Activated naive CD8-positive, alpha-beta T cell treated with anti-CD3 and anti-CD28 coated beads, Interleukin-2, amount 50 U/mL, for 16 hours (primary cell): ENCODE data around the gene TP53I13.

Source experiments
- DNase-seq: peaks from one replicate; pipeline ENCODE4 v3.0.0-alpha.2; 2020; ENCODE audit warnings: low read depth, low spot score

TP53I13 gene

GRCh38 chr17:29593591-29594518 lies 25.4 kb downstream of the TP53I13 start:
- DNase-seq, result no peak

DNA sequence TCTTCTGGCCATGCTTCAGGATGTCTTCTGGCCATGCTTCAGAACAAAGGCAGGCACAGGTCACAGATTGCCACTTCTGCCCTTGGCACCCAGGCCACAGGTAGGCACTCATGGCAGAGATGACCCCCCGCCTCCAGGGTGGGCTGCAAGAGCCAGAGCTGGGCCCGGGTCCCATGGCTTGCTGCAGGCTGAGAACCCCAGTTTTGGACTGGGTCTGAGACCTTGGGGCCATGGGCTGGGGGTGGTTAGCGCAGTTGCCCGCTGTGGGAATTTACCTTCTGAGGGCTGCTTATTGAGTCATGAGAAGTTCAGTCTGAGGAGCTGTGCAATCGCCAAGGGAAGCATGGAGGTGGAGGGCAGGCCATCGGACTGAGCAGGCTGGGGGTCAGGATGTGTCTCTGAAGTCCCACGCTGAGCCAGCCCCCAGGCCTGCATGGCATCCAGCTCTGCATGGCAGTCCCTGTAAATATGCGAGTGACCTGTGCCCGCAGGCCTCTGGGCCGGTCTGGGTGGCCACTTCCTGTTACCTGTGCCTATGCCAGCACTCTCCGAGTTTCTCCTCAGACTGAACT lies 26.1 kb downstream of the TP53I13 start:
- DNase-seq, result no peak

DNA sequence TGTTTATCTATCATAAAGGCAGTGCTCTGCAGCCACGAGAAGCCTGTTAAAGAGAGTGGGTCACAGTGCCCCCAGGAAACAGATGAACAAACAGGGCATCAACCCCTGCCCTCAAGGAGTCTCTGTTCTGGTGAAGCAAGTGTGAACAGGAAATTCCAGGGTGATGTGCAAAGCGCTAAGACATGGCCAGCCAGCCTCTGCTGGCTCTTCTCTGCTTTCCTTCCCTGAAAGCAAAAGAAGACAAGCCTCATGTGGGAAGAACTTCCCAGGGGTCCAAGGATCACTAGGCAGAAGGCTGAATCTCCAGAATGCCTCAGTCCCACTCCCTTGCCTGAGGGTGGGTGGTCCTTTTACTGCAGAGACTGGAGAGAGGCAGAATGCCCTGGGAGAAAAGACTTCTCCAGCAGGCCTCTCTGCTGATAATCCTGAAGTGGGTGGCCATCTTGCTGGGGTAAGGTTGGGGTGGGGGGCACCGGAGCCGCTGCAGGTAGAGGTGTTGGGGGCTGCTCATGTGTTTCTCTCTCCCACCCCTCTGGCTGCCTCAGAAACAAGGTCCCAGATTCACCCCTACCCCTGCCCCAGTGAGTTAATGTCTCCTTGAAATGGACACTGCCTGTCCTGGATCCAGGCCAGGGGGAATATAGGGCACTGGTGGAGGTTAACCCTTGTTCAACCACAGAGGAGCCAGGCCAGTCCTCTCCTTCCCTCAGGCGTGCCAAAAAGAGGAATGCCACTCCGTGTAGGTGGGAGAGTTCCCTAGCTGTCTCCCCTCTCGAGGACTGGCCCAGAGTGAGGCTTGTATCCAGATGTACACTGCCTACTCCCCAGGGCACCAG lies 26.8 kb downstream of the TP53I13 start:
- no peak for DNase-seq

GRCh38 chr17:29595943-29596774 lies 27.7 kb downstream of the TP53I13 start:
- DNase-seq, result no peak

DNA sequence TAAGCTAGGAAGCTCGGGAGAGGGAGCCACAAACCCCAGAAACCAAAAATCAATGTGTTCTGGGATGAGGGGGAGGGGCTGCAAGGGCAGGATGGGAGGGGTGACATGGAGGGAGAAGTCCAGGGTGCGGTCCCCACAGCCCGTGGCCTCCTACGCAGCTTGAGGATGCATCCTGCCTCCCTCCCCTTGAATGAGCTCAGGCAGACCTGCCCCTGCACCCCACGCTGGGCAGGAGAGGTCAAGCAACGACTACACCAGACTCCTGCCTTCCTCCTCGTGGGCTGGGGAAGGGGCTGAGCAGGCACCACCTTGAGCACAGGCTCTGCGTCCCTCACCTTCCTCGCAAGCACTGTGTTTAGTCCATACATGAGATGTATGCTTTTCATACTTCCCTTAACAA lies 28.3 kb downstream of the TP53I13 start:
- no peak for DNase-seq

DNA sequence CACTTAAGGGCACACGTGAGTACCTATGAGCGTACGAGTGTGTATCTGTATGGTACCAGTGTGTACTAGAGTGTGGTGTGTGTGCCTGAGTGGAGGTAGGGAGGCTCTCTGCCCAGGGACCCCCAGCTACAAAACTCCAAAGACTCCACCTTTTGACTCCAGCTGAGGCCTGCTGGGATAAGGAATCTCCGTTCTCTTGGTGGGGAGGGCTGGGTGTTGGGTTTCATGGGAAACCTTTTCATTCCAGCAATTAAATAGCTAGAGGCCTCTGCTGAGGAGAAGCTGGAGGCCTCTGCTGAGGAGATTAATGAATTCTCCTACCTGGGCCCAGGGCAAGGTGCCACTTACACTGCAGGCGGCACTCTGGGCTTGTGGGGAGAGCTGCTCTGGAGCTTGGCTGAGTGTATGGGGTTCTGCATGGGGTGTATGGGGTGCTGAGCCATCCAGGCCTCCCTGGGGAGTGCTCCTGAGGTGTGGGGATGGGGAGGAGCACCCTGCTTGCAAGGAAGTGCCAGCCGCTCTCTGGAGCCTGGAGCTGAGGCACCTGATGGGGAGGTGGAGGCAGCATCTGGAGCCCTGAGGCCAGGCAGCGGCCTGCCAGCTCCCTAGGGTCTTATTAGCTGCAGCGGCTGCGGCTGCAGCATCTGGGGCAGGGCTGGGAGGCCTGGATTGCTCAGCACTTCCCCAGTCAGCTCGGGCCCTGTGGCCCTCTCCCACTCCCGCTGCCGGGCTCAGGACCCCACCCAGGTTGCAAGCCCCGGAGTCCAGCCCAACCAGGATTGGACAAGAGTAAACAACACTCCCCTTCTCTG lies 29.1 kb downstream of the TP53I13 start:
- DNase-seq, result no peak

- DNase-seq, result no peak
Measured at GRCh38 chr17:29603109-29603674, 34.7 kb downstream of the TP53I13 start.

DNA sequence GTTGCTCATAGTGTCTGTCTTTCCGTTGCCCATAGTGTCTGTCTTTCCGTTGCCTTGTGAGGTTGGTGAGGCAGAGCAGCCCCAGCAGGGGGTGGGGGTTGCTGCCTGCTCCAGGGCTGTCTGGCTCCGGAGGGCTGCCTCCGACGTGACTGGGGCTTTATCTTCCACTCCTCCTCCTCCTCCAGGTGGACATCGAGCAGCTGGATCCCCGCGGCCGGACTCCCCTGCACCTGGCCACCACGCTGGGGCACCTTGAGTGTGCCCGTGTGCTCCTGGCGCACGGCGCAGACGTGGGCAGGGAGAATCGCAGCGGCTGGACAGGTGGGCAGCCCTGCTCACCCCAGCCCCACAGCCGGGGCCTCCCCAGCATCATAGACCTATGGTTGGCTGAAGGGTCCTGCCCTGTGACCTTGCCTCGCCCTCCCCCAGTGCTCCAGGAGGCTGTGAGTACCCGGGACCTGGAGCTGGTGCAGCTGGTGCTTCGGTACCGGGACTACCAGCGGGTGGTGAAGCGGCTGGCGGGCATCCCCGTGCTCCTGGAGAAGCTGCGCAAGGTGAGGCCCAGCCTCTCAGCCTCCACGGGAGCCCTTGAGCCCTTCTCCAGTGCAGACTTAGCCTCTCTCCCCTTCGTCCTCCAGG lies 39.2 kb downstream of the TP53I13 start:
- DNase-seq, result no peak

GRCh38 chr17:29608986-29609385 lies 40.5 kb downstream of the TP53I13 start:
- no peak for DNase-seq

DNA sequence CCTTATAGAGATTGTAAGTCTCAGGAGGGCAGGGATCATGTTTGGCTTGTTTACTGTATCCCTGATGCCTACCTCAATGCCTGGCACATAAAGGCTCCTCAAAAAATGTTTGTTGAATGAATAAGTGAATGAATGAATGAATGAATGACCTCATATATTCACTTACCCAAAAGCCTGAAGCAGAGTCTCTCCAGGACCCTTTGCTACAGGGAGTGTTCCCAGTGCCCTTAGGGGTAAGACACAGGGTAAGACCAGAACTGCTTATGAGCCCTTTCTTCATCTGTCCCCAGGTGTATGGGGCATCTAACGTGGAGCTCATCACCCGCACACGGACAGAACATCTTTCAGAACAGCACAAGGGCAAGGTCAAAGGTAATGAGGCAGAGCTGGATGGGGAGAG lies 41.9 kb downstream of the TP53I13 start:
- DNase-seq, result no peak

- DNase-seq, result no peak
Measured at GRCh38 chr17:29611351-29612093, 43.0 kb downstream of the TP53I13 start.

DNA sequence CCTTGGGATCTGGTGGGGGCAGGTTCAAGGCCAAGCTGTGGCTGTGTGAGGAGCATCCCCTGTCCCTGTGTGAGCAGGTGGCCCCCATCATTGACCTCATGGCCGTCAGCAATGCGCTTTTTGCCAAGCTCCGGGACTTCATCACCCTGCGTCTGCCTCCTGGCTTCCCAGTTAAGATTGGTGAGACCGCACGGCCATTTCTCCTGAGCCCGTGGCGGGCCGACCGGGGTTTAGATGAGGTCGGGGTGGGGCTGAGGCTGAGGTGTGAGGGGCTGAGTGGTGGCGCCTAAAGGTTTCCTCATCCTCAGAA lies 43.5 kb downstream of the TP53I13 start:
- no peak for DNase-seq

- DNase-seq, result no peak
Measured at GRCh38 chr17:29612404-29613280, 44.1 kb downstream of the TP53I13 start.

DNA sequence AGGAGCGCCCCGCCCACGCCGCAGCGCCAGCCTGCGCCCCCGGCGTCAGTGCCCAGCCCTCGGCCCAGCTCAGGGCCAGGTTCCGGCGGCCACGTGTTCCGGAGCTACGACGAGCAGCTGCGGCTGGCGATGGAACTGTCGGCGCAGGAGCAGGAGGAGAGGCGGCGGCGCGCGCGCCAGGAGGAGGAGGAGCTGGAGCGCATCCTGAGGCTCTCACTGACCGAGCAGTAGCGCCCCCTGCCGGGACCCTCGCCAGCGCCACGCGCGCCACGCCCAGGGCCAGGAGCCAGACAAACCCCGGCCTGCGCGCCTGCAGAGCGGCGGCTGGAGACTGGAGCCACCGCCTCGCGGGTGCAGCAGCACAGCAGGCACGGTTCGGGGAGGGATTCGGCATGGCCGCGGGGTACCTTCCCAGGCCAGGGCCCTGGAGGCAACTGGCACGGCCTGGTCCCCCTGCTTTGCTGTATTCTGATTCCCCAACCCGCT lies 44.9 kb downstream of the TP53I13 start:
- peak; percentile 92 for DNase-seq

- DNase-seq, result no peak
Measured at GRCh38 chr17:29613856-29614255, 45.4 kb downstream of the TP53I13 start.

DNA sequence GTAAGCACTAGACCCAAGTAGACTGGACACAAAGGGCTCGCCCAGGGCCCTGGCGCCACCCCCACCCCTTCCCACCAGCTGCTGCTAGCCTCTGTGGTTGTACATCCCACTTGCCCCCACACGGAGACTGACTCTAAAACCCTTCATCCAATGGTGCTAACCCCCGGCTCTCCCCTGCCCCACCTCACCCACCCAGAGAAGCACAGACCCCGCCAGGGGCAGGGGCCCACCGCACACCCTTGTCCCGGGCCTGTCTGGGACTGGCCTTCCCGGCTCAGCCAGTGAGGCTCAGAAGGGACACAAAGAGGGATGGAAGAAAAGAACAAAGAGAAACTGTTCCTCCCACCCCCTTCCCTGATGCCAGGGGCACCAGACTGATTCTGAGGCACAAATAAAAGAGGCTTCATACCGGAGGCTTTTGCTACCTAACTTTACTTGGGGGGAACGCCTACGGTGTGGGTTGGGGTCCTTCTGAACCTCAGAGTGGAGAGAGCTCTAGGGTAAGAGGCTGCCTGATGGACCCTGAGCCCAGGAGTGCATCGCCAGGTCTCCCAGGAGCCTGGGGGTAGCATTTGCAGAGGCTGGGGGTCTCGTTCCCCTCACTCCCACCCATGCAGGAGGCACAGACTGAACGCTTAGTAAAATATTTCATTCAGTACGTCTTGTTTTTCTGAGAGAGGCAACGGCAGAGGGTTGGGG lies 46.0 kb downstream of the TP53I13 start:
- no peak for DNase-seq

GRCh38 chr17:29615048-29615385 lies 46.5 kb downstream of the TP53I13 start:
- DNase-seq, result no peak
